H9 (cell line): ENCODE measurements around the gene BHLHE40. TPM values are rescaled to one million over a fixed set of nuclear protein-coding genes. Genes with fewer than 3 reads are reported as not detected.

Source experiments
- DNase-seq: peaks from one replicate; pipeline ENCODE4 v3.0.0-alpha.2; 2017
- H2AFZ ChIP-seq: one replicate; pipeline ENCODE4 v1.6.1; 2013; ENCODE audit warnings: mild to moderate bottlenecking, low read length, control low read depth, moderate library complexity
- H2AK5ac ChIP-seq: 2 replicates; pipeline ENCODE4 v1.6.1; 2013; ENCODE audit warnings: low read length, control low read depth, mixed read lengths; ENCODE audit not compliant: insufficient read length
- H2BK120ac ChIP-seq: one replicate; pipeline ENCODE4 v1.6.1; 2013; ENCODE audit warnings: low read depth, mild to moderate bottlenecking, low read length, control low read depth, inconsistent platforms; ENCODE audit not compliant: poor library complexity, severe bottlenecking
- H2BK12ac ChIP-seq: 2 replicates; pipeline ENCODE4 v1.6.1; 2013; ENCODE audit warnings: low read length, control low read depth, mixed read lengths, low read depth; ENCODE audit not compliant: insufficient read length
- H2BK15ac ChIP-seq: 2 replicates; pipeline ENCODE4 v1.6.1; 2013; ENCODE audit warnings: low read depth, low read length, control low read depth
- H2BK20ac ChIP-seq: one replicate; pipeline ENCODE4 v1.6.1; 2013; ENCODE audit warnings: low read depth, mild to moderate bottlenecking, low read length, control low read depth, inconsistent platforms; ENCODE audit not compliant: poor library complexity, severe bottlenecking
- H2BK5ac ChIP-seq: 2 replicates; pipeline ENCODE4 v1.6.1; 2013; ENCODE audit warnings: low read length, control low read depth, mixed read lengths; ENCODE audit not compliant: insufficient read length
- H3K14ac ChIP-seq: 2 replicates; pipeline ENCODE4 v1.6.1; 2013; ENCODE audit warnings: low read length, control low read depth; ENCODE audit not compliant: insufficient read depth
- H3K18ac ChIP-seq: 2 replicates; pipeline ENCODE4 v1.6.1; 2013; ENCODE audit warnings: low read depth, mild to moderate bottlenecking, mixed read lengths, low read length, control low read depth; ENCODE audit not compliant: insufficient read length
- H3K23ac ChIP-seq: 2 replicates; pipeline ENCODE4 v1.6.1; 2013; ENCODE audit warnings: low read length, control low read depth, mixed read lengths, low read depth; ENCODE audit not compliant: insufficient read length
- H3K23me2 ChIP-seq: 2 replicates; pipeline ENCODE4 v1.6.1; 2013; ENCODE audit warnings: low read depth, mild to moderate bottlenecking, mixed read lengths, low read length, control low read depth; ENCODE audit not compliant: insufficient read length, poor library complexity, severe bottlenecking
- H3K27ac ChIP-seq: 2 replicates; pipeline ENCODE4 v1.5.1; 2013; ENCODE audit warnings: low read length, control low read depth, mixed read lengths, low read depth; ENCODE audit not compliant: insufficient read length
- H3K27me3 ChIP-seq: 2 replicates; pipeline ENCODE4 v1.6.1; 2013; ENCODE audit warnings: low read length, control low read depth, inconsistent platforms; ENCODE audit not compliant: insufficient read depth
- H3K4ac ChIP-seq: 2 replicates; pipeline ENCODE4 v1.6.1; 2013; ENCODE audit warnings: low read depth, mild to moderate bottlenecking, control low read depth, inconsistent platforms, low read length, moderate library complexity
- H3K4me1 ChIP-seq: 2 replicates; pipeline ENCODE4 v1.6.1; 2013; ENCODE audit warnings: low read length, control low read depth, inconsistent platforms; ENCODE audit not compliant: insufficient read depth
- H3K4me2 ChIP-seq: 2 replicates; pipeline ENCODE4 v1.6.1; 2013; ENCODE audit warnings: low read length, control low read depth, mixed read lengths; ENCODE audit not compliant: insufficient read length, insufficient read depth
- H3K56ac ChIP-seq: 2 replicates; pipeline ENCODE4 v1.6.1; 2013; ENCODE audit warnings: low read depth, mild to moderate bottlenecking, mixed read lengths, low read length, control low read depth; ENCODE audit not compliant: insufficient read length
- H3K79me1 ChIP-seq: 2 replicates; pipeline ENCODE4 v1.6.1; 2013; ENCODE audit warnings: low read depth, mild to moderate bottlenecking, moderate library complexity, low read length, control low read depth, inconsistent platforms; ENCODE audit not compliant: insufficient read depth, poor library complexity, severe bottlenecking
- H3K79me2 ChIP-seq: 2 replicates; pipeline ENCODE4 v1.6.1; 2013; ENCODE audit warnings: low read length, control low read depth, inconsistent platforms; ENCODE audit not compliant: insufficient read depth
- H3K9ac ChIP-seq: 2 replicates; pipeline ENCODE4 v1.6.1; 2013; ENCODE audit warnings: low read length, control low read depth, mixed read lengths; ENCODE audit not compliant: insufficient read length; ENCODE audit errors: extremely low read depth
- H3K9me3 ChIP-seq: one replicate; pipeline ENCODE4 v1.6.1; 2013; ENCODE audit warnings: low read depth, low read length, inconsistent platforms; ENCODE audit not compliant: control insufficient read depth
- H3T11ph ChIP-seq: one replicate; pipeline ENCODE4 v1.6.1; 2013; ENCODE audit warnings: mild to moderate bottlenecking, low read length, control low read depth, inconsistent platforms
- H4K20me1 ChIP-seq: one replicate; pipeline ENCODE4 v1.6.1; 2013; ENCODE audit not compliant: control insufficient read depth, insufficient read length, insufficient read depth
- H4K5ac ChIP-seq: 2 replicates; pipeline ENCODE4 v1.6.1; 2013; ENCODE audit warnings: low read depth, mild to moderate bottlenecking, mixed read lengths, low read length, control low read depth; ENCODE audit not compliant: insufficient read length
- H4K8ac ChIP-seq: replicated peaks from 2 replicates; pipeline ENCODE4 v1.6.1; 2013; ENCODE audit warnings: low read length, control low read depth, mixed read lengths, low read depth; ENCODE audit not compliant: insufficient read length
- H4K91ac ChIP-seq: 2 replicates; pipeline ENCODE4 v1.6.1; 2013; ENCODE audit warnings: low read depth, mild to moderate bottlenecking, moderate library complexity, mixed read lengths, low read length, control low read depth; ENCODE audit not compliant: insufficient read length
- H3K27ac Mint-ChIP-seq, 3 experiments: 2 replicates in 2 of 3; 3 replicates in 1 of 3; pipeline ENCODE4 v1.8.0; 2020 to 2021; ENCODE audit warnings: mixed read lengths in 3 of 3, mild to moderate bottlenecking in 1 of 3, moderate library complexity in 1 of 3
- H3K27me3 Mint-ChIP-seq: 2 replicates; pipeline ENCODE4 v1.8.0; 2021; ENCODE audit warnings: low read depth, mild to moderate bottlenecking, moderate library complexity, mixed read lengths
- H3K36me3 Mint-ChIP-seq, 3 experiments: 2 replicates in 2 of 3; 3 replicates in 1 of 3; pipeline ENCODE4 v1.8.0; 2020 to 2021; ENCODE audit warnings: low read depth in 3 of 3, mixed read lengths in 3 of 3; ENCODE audit not compliant: insufficient read depth in 1 of 3
- H3K4me1 Mint-ChIP-seq, 2 experiments: 2 replicates each; pipeline ENCODE4 v1.8.0; 2020; ENCODE audit warnings: mixed read lengths in 2 of 2
- H3K4me3 Mint-ChIP-seq, 2 experiments: 2 replicates in 1 of 2; 3 replicates in 1 of 2; pipeline ENCODE4 v1.8.0; 2020 to 2021; ENCODE audit warnings: mild to moderate bottlenecking in 2 of 2, mixed read lengths in 2 of 2, moderate library complexity in 1 of 2
- H3K9me3 Mint-ChIP-seq, 2 experiments: 2 replicates in 1 of 2; 3 replicates in 1 of 2; pipeline ENCODE4 v1.8.0; 2020; ENCODE audit warnings: mild to moderate bottlenecking in 2 of 2, mixed read lengths in 2 of 2, moderate library complexity in 1 of 2
- CTCF ChIP-seq: fragments of 200-600 bp; sonication (generic); conservative IDR thresholded peaks from 3 replicates; pipeline ENCODE4 v1.8.0; 2021; ENCODE audit warnings: antibody characterized with exemption, mild to moderate bottlenecking
- WGBS: extraction: QIAGEN DNeasy Blood & Tissue Kit; methylation state at CpG from one replicate; pipeline ENCODE4 v1.1.7; 2013; ENCODE audit warnings: missing lambda C conversion rate, low lambda C conversion rate, mixed read lengths; ENCODE audit not compliant: insufficient read length; ENCODE audit errors: extremely low coverage; 5-methylcytosine and 5-hydroxymethylcytosine counted together
- total RNA-seq: library from RNA; stranded (reverse); gene quantifications from 2 replicates; pipeline ENCODE4 v1.2.1, GENCODE V29; 2021

Gene BHLHE40
- total RNA-seq, 1 experiment from 2014 or later, result 4.1 TPM

- no peak overlapping the region for H4K8ac ChIP-seq
- no peak overlapping the region for H3K56ac ChIP-seq
- no peak overlapping the region for H3K18ac ChIP-seq
- no peaks in the 10 kb centered on the region for H3K23me2 ChIP-seq
- H3K4me1 ChIP-seq, result no peaks in the 10 kb centered on the region
- no peaks in the 10 kb centered on the region for H4K20me1 ChIP-seq
- H3K9ac ChIP-seq, result no peak overlapping the region
- no peak overlapping the region for H2AFZ ChIP-seq
- no peak overlapping the region; the same call in 1 of the 2 replicates for H3K14ac ChIP-seq
- no peak overlapping the region for H2BK12ac ChIP-seq
- peak overlapping the region in 1 of 3 experiments; percentile 2; a peak in 1 of 7 replicates for H3K27ac Mint-ChIP-seq
- no peak overlapping the region for H3K23ac ChIP-seq
- H2BK15ac ChIP-seq, result no peak overlapping the region
- H2BK120ac ChIP-seq, result no peak overlapping the region
- no peaks in the 10 kb centered on the region for H3K9me3 Mint-ChIP-seq
- no peak overlapping the region for H4K5ac ChIP-seq
- no peak overlapping the region for H3K4me2 ChIP-seq
- no peak overlapping the region for H2AK5ac ChIP-seq
- H3K27ac ChIP-seq, result no peak overlapping the region
- H3K79me2 ChIP-seq, result no peaks in the 10 kb centered on the region
- no peaks in the 10 kb centered on the region for H3K36me3 Mint-ChIP-seq
- no peak overlapping the region for H3K4me3 Mint-ChIP-seq
- peaks cover 17 to 27% of the 10 kb centered on the region in 2 experiments for H3K4me1 Mint-ChIP-seq
- DNase-seq, result no peak
- H2BK20ac ChIP-seq, result no peak overlapping the region
- H3K4ac ChIP-seq, result no peak overlapping the region
- no peak overlapping the region for H3T11ph ChIP-seq
- no peaks in the 10 kb centered on the region for H3K79me1 ChIP-seq
- WGBS, result no CpG with 5 or more reads among the region's 6 CpGs
- TF ChIP-seq CTCF, result no peak
- no peak overlapping the region for H4K91ac ChIP-seq
- H2BK5ac ChIP-seq, result no peak overlapping the region
- no peaks in the 10 kb centered on the region for H3K9me3 ChIP-seq
- H3K27me3 ChIP-seq, result no peaks in the 10 kb centered on the region
- peaks cover 7% of the 10 kb centered on the region for H3K27me3 Mint-ChIP-seq
These were observed 20.4 kb downstream of the BHLHE40 start for GRCh38 chr3:4999531-5000184.
